Measurements from ENCODE around the gene FARP1. TPM values are rescaled to one million over a fixed set of nuclear protein-coding genes. Genes with fewer than 3 reads are reported as not detected.

FARP1 gene
- total RNA-seq, 4 donors from 2014 or later = 28.3 to 69.2 (median 36.4) TPM

GRCh38 chr13:98134901-98135300 is 8.0 kb upstream of the FARP1 start:
- no peaks in the 10 kb centered on the region for H3K9me3 ChIP-seq
- no peak for TF ChIP-seq POLR2A (IDR thresholded peaks at IDR 0.05)
- TF ChIP-seq POLR2AphosphoS5 (IDR thresholded peaks at IDR 0.05) = no peak
- TF ChIP-seq EP300 (IDR thresholded peaks at IDR 0.05) = no peak
- no peak for TF ChIP-seq CTCF (IDR thresholded peaks at IDR 0.05)
- no peak overlapping the region for H3K4me3 ChIP-seq
- H3K27me3 ChIP-seq = no peaks in the 10 kb centered on the region
- WGBS, 2 donors (ENCODE audit: low coverage in 1 of 2) = 85 to 100% methylated on average over 1 of the region's 1 CpG
- ATAC-seq = no peak
- H3K27ac ChIP-seq = no peak overlapping the region
- no peaks in the 10 kb centered on the region for H3K4me1 ChIP-seq
- no peaks in the 10 kb centered on the region for H3K36me3 ChIP-seq

GRCh38 chr13:98141091-98141490 is 1.8 kb upstream of the FARP1 start:
- Histone ChIP-seq H3K27ac (no peak overlapping the region), H3K4me1 (peaks cover 0 to 30% (median 8%) of the 10 kb centered on the region in 3 donors), H3K4me3 (no peak overlapping the region), H3K27me3 (no peaks in the 10 kb centered on the region), H3K9me3 (no peaks in the 10 kb centered on the region), H3K36me3 (no peaks in the 10 kb centered on the region)
- TF ChIP-seq POLR2A (IDR thresholded peaks at IDR 0.05) = no peak
- no peak for TF ChIP-seq CTCF (IDR thresholded peaks at IDR 0.05)
- TF ChIP-seq EP300 (IDR thresholded peaks at IDR 0.05) = no peak
- no peak for TF ChIP-seq POLR2AphosphoS5 (IDR thresholded peaks at IDR 0.05)
- ATAC-seq = no peak
- WGBS, 2 donors (ENCODE audit: low coverage in 1 of 2) = 90 to 91% methylated on average over 3 to 6 of the region's 7 CpGs

- H3K36me3 ChIP-seq = no peaks in the 10 kb centered on the region
- no peak for ATAC-seq
- H3K4me3 ChIP-seq = peak overlapping the region; percentile 34 to 98
- TF ChIP-seq POLR2AphosphoS5 (IDR thresholded peaks at IDR 0.05) (no peak), CTCF (IDR thresholded peaks at IDR 0.05) (no peak), POLR2A (IDR thresholded peaks at IDR 0.05) (no peak), EP300 (IDR thresholded peaks at IDR 0.05) (no peak)
- H3K9me3 ChIP-seq = no peaks in the 10 kb centered on the region
- WGBS, 2 donors (ENCODE audit: low coverage in 1 of 2) = 74 to 80% methylated on average over 4 to 7 of the region's 27 CpGs
- peaks cover 0 to 30% (median 8%) of the 10 kb centered on the region in 3 donors for H3K4me1 ChIP-seq
- H3K27me3 ChIP-seq = no peaks in the 10 kb centered on the region
- peak overlapping the region in 3 of 4 donors; percentile 78 to 84 (median 81) for H3K27ac ChIP-seq
Measured at GRCh38 chr13:98141509-98142379, 1.1 kb upstream of the FARP1 start.

DNA sequence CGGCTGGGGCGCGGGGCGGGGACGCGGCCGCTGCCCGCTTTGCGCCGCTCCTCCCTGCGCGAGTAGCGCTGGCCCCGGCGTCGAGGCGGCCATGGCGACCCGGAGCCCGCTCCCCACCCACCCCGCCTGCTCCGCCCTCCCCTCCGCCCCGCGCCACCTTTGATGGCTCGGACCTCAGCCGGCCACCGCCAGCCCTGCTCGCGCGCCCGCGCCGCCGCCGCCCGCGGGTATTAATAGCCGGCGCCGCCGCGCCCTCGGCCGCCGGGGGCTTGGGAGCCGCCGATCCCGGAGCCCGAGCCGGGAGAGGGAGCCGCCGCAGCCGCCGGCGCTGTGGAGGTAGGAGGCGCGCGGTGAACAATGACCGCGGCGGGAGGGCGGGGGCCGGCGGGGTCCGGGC is 261 bp downstream of the FARP1 start:
- Histone ChIP-seq H3K27me3 (no peaks in the 10 kb centered on the region), H3K4me3 (peak overlapping the region; percentile 64 to 98), H3K27ac (peak overlapping the region in 3 of 4 donors; percentile 78 to 84 (median 81)), H3K9me3 (no peaks in the 10 kb centered on the region), H3K36me3 (no peaks in the 10 kb centered on the region), H3K4me1 (peaks cover 0 to 30% (median 8%) of the 10 kb centered on the region in 3 donors)
- ATAC-seq = peak; percentile 76
- WGBS, 2 donors (ENCODE audit: low coverage in 1 of 2) = no CpG with 5 or more reads among the region's 66 CpGs
- no peak for TF ChIP-seq EP300 (IDR thresholded peaks at IDR 0.05)
- TF ChIP-seq CTCF (IDR thresholded peaks at IDR 0.05) = peak in 1 of 4 experiments; percentile 5

DNA sequence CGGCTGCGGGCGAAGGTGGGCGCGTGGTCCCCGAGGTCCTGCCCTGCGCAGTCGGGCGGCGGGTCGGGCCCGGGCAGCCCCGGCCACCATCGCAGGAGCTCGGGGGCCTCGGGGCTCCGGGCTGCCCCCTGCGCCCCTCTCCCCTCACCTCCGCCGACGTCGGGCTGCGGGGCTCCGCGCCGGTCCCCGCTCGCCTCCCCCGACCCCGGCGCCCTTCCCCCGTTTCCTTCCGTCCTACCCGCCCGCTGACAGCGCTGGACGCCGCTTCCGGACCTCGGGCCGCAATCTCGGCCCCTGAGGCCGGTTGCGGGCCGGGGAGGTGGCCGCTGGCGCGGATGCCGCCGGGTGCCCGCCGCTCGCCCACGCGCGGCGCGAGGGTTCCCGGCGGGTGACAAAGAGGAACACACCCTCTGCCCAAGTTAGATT is 720 bp downstream of the FARP1 start:
- TF ChIP-seq CTCF (IDR thresholded peaks at IDR 0.05) (no peak), POLR2AphosphoS5 (IDR thresholded peaks at IDR 0.05) (no peak), POLR2A (IDR thresholded peaks at IDR 0.05) (no peak), EP300 (IDR thresholded peaks at IDR 0.05) (no peak)
- Histone ChIP-seq H3K27me3 (no peaks in the 10 kb centered on the region), H3K27ac (peak overlapping the region in 3 of 4 donors; percentile 78 to 84 (median 81)), H3K9me3 (no peaks in the 10 kb centered on the region), H3K36me3 (no peaks in the 10 kb centered on the region), H3K4me3 (peak overlapping the region; percentile 64 to 98), H3K4me1 (peaks cover 0 to 30% (median 8%) of the 10 kb centered on the region in 3 donors)
- no peak for ATAC-seq
- 0% methylated on average over 8 of the region's 60 CpGs; no CpG with 5 or more reads in 1 of the 2 donors for WGBS, 2 donors (ENCODE audit: low coverage in 1 of 2)

Data from gastroesophageal sphincter (tissue), 4 donors.